ENCODE results near the gene EI24.
"Not testable (repeated sequence)": the region's sequence is repeated elsewhere in the genome, so short reads cannot be mapped to it uniquely, and the experiment has no call there.

Gene EI24

GRCh38 chr11:125568970-125569914 lies at the start of gene EI24:
Gene EI24, plus strand, starts transcription at chr11:125569477. Its CDS starts 3,051 bp downstream, at chr11:125572528.
- peak; percentile 97 for DNase-seq (ENCODE audit: low spot score)

- DNase-seq (ENCODE audit: low spot score), result no peak
Measured at GRCh38 chr11:125519860-125520834, 49.1 kb upstream of the EI24 start.

- no peak for DNase-seq (ENCODE audit: low spot score)
Measured at GRCh38 chr11:125525303-125525702, 44.0 kb upstream of the EI24 start.

GRCh38 chr11:125532668-125533067 lies 36.6 kb upstream of the EI24 start:
- no peak for DNase-seq (ENCODE audit: low spot score)

- DNase-seq (ENCODE audit: low spot score), result no peak
Measured at GRCh38 chr11:125535585-125535984, 33.7 kb upstream of the EI24 start.

GRCh38 chr11:125536834-125537233 lies 32.4 kb upstream of the EI24 start:
- not testable (repeated sequence) for DNase-seq (ENCODE audit: low spot score)

- no peak for DNase-seq (ENCODE audit: low spot score)
Measured at GRCh38 chr11:125542709-125543108, 26.6 kb upstream of the EI24 start.

GRCh38 chr11:125550780-125551179 lies 18.5 kb upstream of the EI24 start:
- DNase-seq (ENCODE audit: low spot score), result no peak

GRCh38 chr11:125551835-125552342 lies 17.4 kb upstream of the EI24 start:
- DNase-seq (ENCODE audit: low spot score), result no peak

- no peak for DNase-seq (ENCODE audit: low spot score)
Measured at GRCh38 chr11:125552927-125553326, 16.4 kb upstream of the EI24 start.

GRCh38 chr11:125553357-125553756 lies 15.9 kb upstream of the EI24 start:
- DNase-seq (ENCODE audit: low spot score), result no peak

- no peak for DNase-seq (ENCODE audit: low spot score)
Measured at GRCh38 chr11:125554038-125554437, 15.2 kb upstream of the EI24 start.

- no peak for DNase-seq (ENCODE audit: low spot score)
Measured at GRCh38 chr11:125559888-125560287, 9.4 kb upstream of the EI24 start.

GRCh38 chr11:125561924-125562323 lies 7.4 kb upstream of the EI24 start:
- DNase-seq (ENCODE audit: low spot score), result no peak

- no peak for DNase-seq (ENCODE audit: low spot score)
Measured at GRCh38 chr11:125562430-125562829, 6.8 kb upstream of the EI24 start.

- no peak for DNase-seq (ENCODE audit: low spot score)
Measured at GRCh38 chr11:125564357-125564756, 4.9 kb upstream of the EI24 start.

GRCh38 chr11:125566235-125566634 lies 3.0 kb upstream of the EI24 start:
- no peak for DNase-seq (ENCODE audit: low spot score)

- DNase-seq (ENCODE audit: low spot score), result peak; percentile 9
Measured at GRCh38 chr11:125569915-125570621, 791 bp downstream of the EI24 start.

GRCh38 chr11:125570952-125571351 lies 1.7 kb downstream of the EI24 start:
- no peak for DNase-seq (ENCODE audit: low spot score)

- DNase-seq (ENCODE audit: low spot score), result no peak
Measured at GRCh38 chr11:125572916-125573315, 3.6 kb downstream of the EI24 start.

GRCh38 chr11:125577181-125577580 lies 7.9 kb downstream of the EI24 start:
- not testable (repeated sequence) for DNase-seq (ENCODE audit: low spot score)

- no peak for DNase-seq (ENCODE audit: low spot score)
Measured at GRCh38 chr11:125578783-125579182, 9.5 kb downstream of the EI24 start.
